SK-N-SH (cell line): ENCODE measurements around the gene TRPM3. TPM values are rescaled to one million over a fixed set of nuclear protein-coding genes. Genes with fewer than 3 reads are reported as not detected.

Experiments
- CTCF ChIA-PET: fragments of 300-600, 350-600 bp; formaldehyde crosslinking; extraction: SDS; loops from one replicate; lab custom pipeline; 2021; lab: Yijun Ruan, JAX
- POLR2A ChIA-PET: fragments of 350-600 bp; sonication (Branson Sonifier 250); formaldehyde crosslinking; extraction: SDS; loops from one replicate; lab custom pipeline; 2020; ENCODE audit warnings: antibody characterized with exemption, inconsistent platforms; lab: Yijun Ruan, JAX
- DNase-seq: peaks from one replicate; pipeline ENCODE4 v3.0.0; 2012
- H2AFZ ChIP-seq: fragments of 200-600 bp; sonication (generic); 2 replicates; pipeline ENCODE4 v1.8.1; 2016; ENCODE audit warnings: antibody characterized with exemption, mild to moderate bottlenecking, low read depth
- H3F3A ChIP-seq: fragments of 200-600 bp; sonication (generic); replicated peaks from 2 replicates; pipeline ENCODE3; 2016; ENCODE audit warnings: antibody characterized with exemption, mild to moderate bottlenecking; ENCODE audit not compliant: insufficient read depth
- H3K27ac ChIP-seq, 2 experiments: fragments of 200-500 bp in 1 of 2; fragments of 200-600 bp in 1 of 2; sonication (Bioruptor generic) in 1 of 2; sonication (generic), shearing (Covaris generic) in 1 of 2; 2 replicates each; pipeline versions ENCODE4 v1.5.1 to v1.6.1; 2014 to 2016; ENCODE audit warnings: low read depth in 2 of 2, inconsistent platforms in 1 of 2, low read length in 1 of 2, mild to moderate bottlenecking in 1 of 2, mixed read lengths in 1 of 2
- H3K27me3 ChIP-seq: fragments of 200-600 bp; sonication (generic), shearing (Covaris generic); 2 replicates; pipeline ENCODE4 v1.6.1; 2016; ENCODE audit warnings: mixed run types; ENCODE audit not compliant: insufficient read depth
- H3K36me3 ChIP-seq, 2 experiments: fragments of 200-500 bp in 1 of 2; fragments of 200-600 bp in 1 of 2; sonication (Bioruptor generic) in 1 of 2; sonication (generic) in 1 of 2; replicated peaks in 1 of 2; 2 replicates each; pipeline versions ENCODE3 to v1.5.1; 2014 to 2016; ENCODE audit warnings: low read length in 1 of 2, mild to moderate bottlenecking in 1 of 2; ENCODE audit not compliant: insufficient read depth in 2 of 2, control insufficient read depth in 1 of 2
- H3K4me1 ChIP-seq, 2 experiments: fragments of 200-500 bp in 1 of 2; fragments of 200-600 bp in 1 of 2; sonication (Bioruptor generic) in 1 of 2; sonication (generic), shearing (Covaris generic) in 1 of 2; 2 replicates each; pipeline versions ENCODE4 v1.5.1 to v1.6.1; 2014 to 2016; ENCODE audit warnings: low read depth in 1 of 2, low read length in 1 of 2, mixed run types in 1 of 2; ENCODE audit not compliant: insufficient read depth in 2 of 2, control insufficient read depth in 1 of 2
- H3K4me2 ChIP-seq: fragments of 200-600 bp; sonication (generic), shearing (Covaris generic); 2 replicates; pipeline ENCODE4 v1.6.1; 2017; ENCODE audit warnings: mixed run types
- H3K4me3 ChIP-seq, 2 experiments: fragments of 200-500 bp in 1 of 2; fragments of 200-600 bp in 1 of 2; sonication (Bioruptor generic) in 1 of 2; sonication (generic), shearing (Covaris generic) in 1 of 2; 2 replicates each; pipeline versions ENCODE4 v1.5.1 to v1.8.1; 2014 to 2016; ENCODE audit warnings: low read depth in 2 of 2, inconsistent platforms in 1 of 2, low read length in 1 of 2, mild to moderate bottlenecking in 1 of 2, mixed read lengths in 1 of 2, moderate library complexity in 1 of 2
- H3K79me2 ChIP-seq: fragments of 200-600 bp; sonication (generic); 2 replicates; pipeline ENCODE4 v1.8.1; 2017; ENCODE audit warnings: mild to moderate bottlenecking; ENCODE audit not compliant: insufficient read depth
- H3K9ac ChIP-seq: fragments of 200-600 bp; sonication (generic); 2 replicates; pipeline ENCODE4 v1.6.1; 2017; ENCODE audit warnings: mixed run types
- H3K9me2 ChIP-seq: fragments of 200-600 bp; sonication (generic); 2 replicates; pipeline ENCODE4 v1.6.1; 2017; ENCODE audit warnings: mixed run types
- H3K9me3 ChIP-seq: fragments of 200-600 bp; sonication (generic); 2 replicates; pipeline ENCODE4 v1.6.1; 2017; ENCODE audit warnings: mixed run types, mild to moderate bottlenecking, moderate library complexity
- H4K20me1 ChIP-seq: fragments of 200-600 bp; sonication (generic); 2 replicates; pipeline ENCODE4 v1.6.1; 2017; ENCODE audit warnings: mild to moderate bottlenecking, mixed run types; ENCODE audit not compliant: insufficient read depth
- CHD2 ChIP-seq: fragments of 150-350 bp; IDR thresholded peaks from 2 replicates; pipeline ENCODE4 v1.6.1; 2018; ENCODE audit warnings: low read length; ENCODE audit not compliant: partially characterized antibody
- CTCF ChIP-seq: fragments of 200-600 bp; sonication (generic); IDR thresholded peaks from 2 replicates; pipeline ENCODE4 v1.6.1; 2017; ENCODE audit warnings: antibody characterized with exemption, mild to moderate bottlenecking, moderate library complexity
- ELF1 ChIP-seq: IDR thresholded peaks from 2 replicates; pipeline ENCODE4 v1.4.0; 2012
- EZH2phosphoT487 ChIP-seq: fragments of 200-600 bp; sonication (generic); IDR thresholded peaks from 2 replicates; pipeline ENCODE4 v1.6.1; 2017; ENCODE audit warnings: low read depth, mixed run types, mild to moderate bottlenecking, antibody characterized with exemption, moderate library complexity, borderline replicate concordance
- FOSL2 ChIP-seq: IDR thresholded peaks from 2 replicates; pipeline ENCODE4 v1.4.0; 2012; ENCODE audit warnings: low read depth, mild to moderate bottlenecking, moderate library complexity, borderline replicate concordance
- FOXJ3 ChIP-seq: sonication (generic); formaldehyde crosslinking; IDR thresholded peaks from 2 replicates; pipeline ENCODE4 v1.5.1; 2020; ENCODE audit warnings: mild to moderate bottlenecking, missing genetic modification reagents
- FOXM1 ChIP-seq: IDR thresholded peaks from 2 replicates; pipeline ENCODE4 v1.4.0; 2012; ENCODE audit warnings: low read depth, mild to moderate bottlenecking
- MAX ChIP-seq: IDR thresholded peaks from 2 replicates; pipeline ENCODE4 v1.4.0; 2012; ENCODE audit warnings: low read depth
- MEF2A ChIP-seq: IDR thresholded peaks from 2 replicates; pipeline ENCODE4 v1.4.0; 2012; ENCODE audit warnings: low read depth, borderline replicate concordance
- POLR2AphosphoS5 ChIP-seq: IDR thresholded peaks from 2 replicates; pipeline ENCODE4 v1.6.1; 2012; ENCODE audit warnings: low read depth, low read length
- RCOR1 ChIP-seq: fragments of 150-350 bp; IDR thresholded peaks from 2 replicates; pipeline ENCODE4 v1.6.1; 2017; ENCODE audit warnings: antibody characterized with exemption, low read length
- SMC3 ChIP-seq: IDR thresholded peaks from 2 replicates; pipeline ENCODE4 v1.6.1; 2012; ENCODE audit warnings: low read depth, low read length, improper control_type of control experiment
- TAF1 ChIP-seq: IDR thresholded peaks from 2 replicates; pipeline ENCODE4 v1.6.1; 2012; ENCODE audit warnings: low read depth, mild to moderate bottlenecking, low read length, moderate library complexity, borderline replicate concordance
- TEAD4 ChIP-seq: IDR thresholded peaks from 2 replicates; pipeline ENCODE4 v1.4.0; 2012; ENCODE audit warnings: mild to moderate bottlenecking, borderline replicate concordance; ENCODE audit not compliant: insufficient read depth
- USF1 ChIP-seq: IDR thresholded peaks from 2 replicates; pipeline ENCODE4 v1.4.0; 2012; ENCODE audit warnings: low read depth, borderline replicate concordance
- WGBS: methylation state at CpG from one replicate; pipeline ENCODE4 v1.1.6; 2017; ENCODE audit warnings: low lambda C conversion rate; 5-methylcytosine and 5-hydroxymethylcytosine counted together
- polyA plus RNA-seq, 3 experiments: library from polyadenylated mRNA; depleted of rRNA; stranded (reverse); fragments of >200 nt; gene quantifications; 2 replicates each; pipeline ENCODE4 v1.2.3, GENCODE V29; 2012
- TF ChIP-seq, protein P1 (sequence below): fragments of 150-350 bp; IDR thresholded peaks from 2 replicates; pipeline ENCODE4 v1.6.1; 2017; ENCODE audit warnings: antibody characterized with exemption, low read length, low read depth, borderline replicate concordance
- TF ChIP-seq, protein P2 (sequence below): IDR thresholded peaks from 2 replicates; pipeline ENCODE4; 2012
- TF ChIP-seq, protein P3 (sequence below): IDR thresholded peaks from 2 replicates; pipeline ENCODE4 v1.6.1; 2012; ENCODE audit warnings: mild to moderate bottlenecking, low read depth, low read length, moderate library complexity

The TRPM3 gene
- polyA plus RNA-seq, 1 of the 3 experiments (the other 2 are of a cell fraction): not detected

DNA sequence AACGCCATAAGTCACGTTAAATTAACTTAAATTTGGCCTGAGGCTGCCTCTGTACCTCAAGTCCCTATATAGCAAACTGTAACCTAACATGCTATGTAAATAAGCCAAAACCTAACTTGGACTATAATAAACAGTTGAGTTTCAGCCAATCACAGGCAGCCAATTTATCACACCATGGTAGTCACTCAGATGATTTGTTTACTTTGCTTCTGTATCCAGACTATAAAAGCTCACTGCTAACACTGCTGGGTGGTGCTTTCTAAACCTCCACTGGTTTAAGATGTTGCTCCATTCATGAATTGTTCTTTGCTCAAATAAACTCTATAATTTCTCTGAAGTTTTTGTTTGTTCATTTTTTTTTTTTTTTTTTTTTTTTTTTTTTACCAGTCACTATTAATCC is 62.8 kb downstream of the TRPM3 start:
- ChIA-PET POLR2A (no interaction called here), CTCF (no interaction called here)
- Histone ChIP-seq H3K27me3 (no peaks in the 10 kb centered on the region), H3F3A (no peaks in the 10 kb centered on the region), H3K9me3 (no peaks in the 10 kb centered on the region), H3K36me3 (no peaks in the 10 kb centered on the region), H3K4me1 (no peaks in the 10 kb centered on the region), H3K4me3 (no peak overlapping the region), H4K20me1 (no peaks in the 10 kb centered on the region), H3K4me2 (no peak overlapping the region), H3K9ac (no peak overlapping the region), H3K9me2 (no peaks in the 10 kb centered on the region), H2AFZ (no peak overlapping the region), H3K27ac (no peak overlapping the region), H3K79me2 (no peaks in the 10 kb centered on the region)
- TF ChIP-seq EZH2phosphoT487 (no peak), MEF2A (no peak), FOSL2 (no peak), CTCF (no peak), TEAD4 (no peak), FOXJ3 (no peak), SMC3 (no peak), RCOR1 (no peak), TAF1 (no peak), POLR2AphosphoS5 (no peak), ELF1 (no peak), FOXM1 (no peak), MAX (no peak), USF1 (no peak), CHD2 (no peak)
- TF ChIP-seq, protein P1, sequence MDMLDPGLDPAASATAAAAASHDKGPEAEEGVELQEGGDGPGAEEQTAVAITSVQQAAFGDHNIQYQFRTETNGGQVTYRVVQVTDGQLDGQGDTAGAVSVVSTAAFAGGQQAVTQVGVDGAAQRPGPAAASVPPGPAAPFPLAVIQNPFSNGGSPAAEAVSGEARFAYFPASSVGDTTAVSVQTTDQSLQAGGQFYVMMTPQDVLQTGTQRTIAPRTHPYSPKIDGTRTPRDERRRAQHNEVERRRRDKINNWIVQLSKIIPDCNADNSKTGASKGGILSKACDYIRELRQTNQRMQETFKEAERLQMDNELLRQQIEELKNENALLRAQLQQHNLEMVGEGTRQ: no peak
- TF ChIP-seq, protein P2, sequence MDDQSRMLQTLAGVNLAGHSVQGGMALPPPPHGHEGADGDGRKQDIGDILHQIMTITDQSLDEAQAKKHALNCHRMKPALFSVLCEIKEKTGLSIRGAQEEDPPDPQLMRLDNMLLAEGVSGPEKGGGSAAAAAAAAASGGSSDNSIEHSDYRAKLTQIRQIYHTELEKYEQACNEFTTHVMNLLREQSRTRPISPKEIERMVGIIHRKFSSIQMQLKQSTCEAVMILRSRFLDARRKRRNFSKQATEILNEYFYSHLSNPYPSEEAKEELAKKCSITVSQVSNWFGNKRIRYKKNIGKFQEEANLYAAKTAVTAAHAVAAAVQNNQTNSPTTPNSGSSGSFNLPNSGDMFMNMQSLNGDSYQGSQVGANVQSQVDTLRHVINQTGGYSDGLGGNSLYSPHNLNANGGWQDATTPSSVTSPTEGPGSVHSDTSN: no peak
- TF ChIP-seq, protein P3, sequence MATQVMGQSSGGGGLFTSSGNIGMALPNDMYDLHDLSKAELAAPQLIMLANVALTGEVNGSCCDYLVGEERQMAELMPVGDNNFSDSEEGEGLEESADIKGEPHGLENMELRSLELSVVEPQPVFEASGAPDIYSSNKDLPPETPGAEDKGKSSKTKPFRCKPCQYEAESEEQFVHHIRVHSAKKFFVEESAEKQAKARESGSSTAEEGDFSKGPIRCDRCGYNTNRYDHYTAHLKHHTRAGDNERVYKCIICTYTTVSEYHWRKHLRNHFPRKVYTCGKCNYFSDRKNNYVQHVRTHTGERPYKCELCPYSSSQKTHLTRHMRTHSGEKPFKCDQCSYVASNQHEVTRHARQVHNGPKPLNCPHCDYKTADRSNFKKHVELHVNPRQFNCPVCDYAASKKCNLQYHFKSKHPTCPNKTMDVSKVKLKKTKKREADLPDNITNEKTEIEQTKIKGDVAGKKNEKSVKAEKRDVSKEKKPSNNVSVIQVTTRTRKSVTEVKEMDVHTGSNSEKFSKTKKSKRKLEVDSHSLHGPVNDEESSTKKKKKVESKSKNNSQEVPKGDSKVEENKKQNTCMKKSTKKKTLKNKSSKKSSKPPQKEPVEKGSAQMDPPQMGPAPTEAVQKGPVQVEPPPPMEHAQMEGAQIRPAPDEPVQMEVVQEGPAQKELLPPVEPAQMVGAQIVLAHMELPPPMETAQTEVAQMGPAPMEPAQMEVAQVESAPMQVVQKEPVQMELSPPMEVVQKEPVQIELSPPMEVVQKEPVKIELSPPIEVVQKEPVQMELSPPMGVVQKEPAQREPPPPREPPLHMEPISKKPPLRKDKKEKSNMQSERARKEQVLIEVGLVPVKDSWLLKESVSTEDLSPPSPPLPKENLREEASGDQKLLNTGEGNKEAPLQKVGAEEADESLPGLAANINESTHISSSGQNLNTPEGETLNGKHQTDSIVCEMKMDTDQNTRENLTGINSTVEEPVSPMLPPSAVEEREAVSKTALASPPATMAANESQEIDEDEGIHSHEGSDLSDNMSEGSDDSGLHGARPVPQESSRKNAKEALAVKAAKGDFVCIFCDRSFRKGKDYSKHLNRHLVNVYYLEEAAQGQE: no peak
- DNase-seq: no peak
- WGBS: 0% methylated on average over 2 of the region's 2 CpGs
